Endothelial cell of umbilical vein (primary cell): ENCODE measurements around the gene TGIF1. TPM values are rescaled to one million over a fixed set of nuclear protein-coding genes. Genes with fewer than 3 reads are reported as not detected.

Source experiments
- BruUV-seq: library from RNA; stranded (reverse); fragments of 400-500 nt; replicated peaks from 2 replicates; lab custom pipeline; 2021; lab: Mats Ljungman, UMichigan
- CTCF ChIA-PET: fragments of 300-600, 350-600 bp; sonication (Branson Sonifier 250); formaldehyde crosslinking; loops from one replicate; lab custom pipeline; 2021; ENCODE audit warnings: antibody characterized with exemption, inconsistent platforms; lab: Charles Lee
- POLR2A ChIA-PET: fragments of 300-600, 350-600 bp; sonication (Branson Sonifier 250); formaldehyde crosslinking; loops from one replicate; lab custom pipeline; 2021; ENCODE audit warnings: antibody characterized with exemption, inconsistent platforms; lab: Charles Lee
- DNase-seq: peaks from one replicate; pipeline ENCODE4 v3.0.0-alpha.2; 2011; ENCODE audit warnings: low read depth, low spot score
- FAIRE-seq: peaks from 2 replicates; lab custom pipeline; 2011; peaks lifted over from hg19 to GRCh38; lab: Jason Lieb, UNC
- H2AFZ ChIP-seq: 2 replicates; pipeline ENCODE4 v1.6.0; 2012; ENCODE audit warnings: low read depth, low read length, control low read depth, inconsistent platforms
- H3K27ac ChIP-seq: 2 replicates; pipeline ENCODE4 v1.5.1; 2011; ENCODE audit warnings: low read depth, mild to moderate bottlenecking, control low read depth, low read length, moderate library complexity; ENCODE audit not compliant: insufficient read depth
- H3K27me3 ChIP-seq, 2 experiments: 2 replicates each; pipeline versions ENCODE4 v1.6.0 to v1.6.1; 2011; ENCODE audit warnings: low read length in 2 of 2, mixed read lengths in 1 of 2; ENCODE audit not compliant: control insufficient read depth in 2 of 2, insufficient read depth in 2 of 2
- H3K36me3 ChIP-seq, 2 experiments: 2 replicates in 1 of 2; 3 replicates in 1 of 2; pipeline ENCODE4 v1.5.1; 2011; ENCODE audit warnings: low read length in 2 of 2, mild to moderate bottlenecking in 1 of 2, moderate library complexity in 1 of 2; ENCODE audit not compliant: control insufficient read depth in 2 of 2, insufficient read depth in 2 of 2; ENCODE audit errors: extremely low read depth in 1 of 2
- H3K4me1 ChIP-seq: 3 replicates; pipeline ENCODE4 v1.5.1; 2011; ENCODE audit warnings: mild to moderate bottlenecking, low read length; ENCODE audit not compliant: control insufficient read depth, insufficient read depth; ENCODE audit errors: extremely low read depth
- H3K4me2 ChIP-seq: 2 replicates; pipeline ENCODE4 v1.6.1; 2011; ENCODE audit warnings: low read length, control low read depth, mixed read lengths; ENCODE audit not compliant: insufficient read depth
- H3K4me3 ChIP-seq, 3 experiments: fragments of 200-600 bp in 1 of 3; sonication (generic), shearing (Covaris generic) in 1 of 3; replicated peaks in 1 of 3; 2 replicates each; pipeline ENCODE4 v1.5.1; 2011 to 2016; ENCODE audit warnings: control low read depth in 3 of 3, low read length in 3 of 3, mild to moderate bottlenecking in 2 of 3, inconsistent platforms in 1 of 3, low read depth in 1 of 3, moderate library complexity in 1 of 3; ENCODE audit not compliant: insufficient read depth in 1 of 3
- H3K79me2 ChIP-seq: 2 replicates; pipeline ENCODE4 v1.6.0; 2012; ENCODE audit warnings: low read length, inconsistent platforms; ENCODE audit not compliant: control insufficient read depth, insufficient read depth
- H3K9ac ChIP-seq: replicated peaks from 2 replicates; pipeline ENCODE3; 2011; ENCODE audit warnings: low read length, control low read depth; ENCODE audit not compliant: insufficient read depth; ENCODE audit errors: extremely low read depth
- H3K9me1 ChIP-seq: replicated peaks from 3 replicates; pipeline ENCODE4 v1.6.0; 2011; ENCODE audit warnings: mild to moderate bottlenecking, low read length; ENCODE audit not compliant: control insufficient read depth, insufficient read depth; ENCODE audit errors: extremely low read depth
- H3K9me3 ChIP-seq: replicated peaks from 2 replicates; pipeline ENCODE4 v1.5.1; 2012; ENCODE audit warnings: low read length, inconsistent platforms; ENCODE audit not compliant: control insufficient read depth, insufficient read depth
- H4K20me1 ChIP-seq: replicated peaks from 2 replicates; pipeline ENCODE3; 2011; ENCODE audit warnings: mild to moderate bottlenecking, low read length; ENCODE audit not compliant: control insufficient read depth, insufficient read depth; ENCODE audit errors: extremely low read depth
- CTCF ChIP-seq, 2 donors: IDR thresholded peaks; 1 replicate in 1 of 2; 2 replicates in 1 of 2; pipeline ENCODE4 v1.5.1; 2011; ENCODE audit warnings: low read length in 2 of 2, mild to moderate bottlenecking in 2 of 2, moderate library complexity in 2 of 2, control low read depth in 1 of 2, inconsistent platforms in 1 of 2, low read depth in 1 of 2; ENCODE audit not compliant: insufficient read depth in 1 of 2; ENCODE audit errors: extremely low read depth in 1 of 2
- EZH2 ChIP-seq: IDR thresholded peaks from 2 replicates; pipeline ENCODE4 v1.6.1; 2012; ENCODE audit warnings: borderline replicate concordance, low read depth, mild to moderate bottlenecking, moderate library complexity, low read length, inconsistent platforms; ENCODE audit not compliant: severe bottlenecking
- FOS ChIP-seq: IDR thresholded peaks from 2 replicates; pipeline ENCODE4 v1.6.1; 2011; ENCODE audit warnings: mild to moderate bottlenecking, low read length, moderate library complexity, borderline replicate concordance; ENCODE audit not compliant: insufficient read depth
- GATA2 ChIP-seq: IDR thresholded peaks from 2 replicates; pipeline ENCODE4 v1.7.0; 2011; ENCODE audit warnings: low read depth, mild to moderate bottlenecking, moderate library complexity, mixed read lengths, low read length; ENCODE audit not compliant: insufficient read length, insufficient read depth
- JUN ChIP-seq: IDR thresholded peaks from 2 replicates; pipeline ENCODE4 v1.6.1; 2011; ENCODE audit warnings: borderline replicate concordance, low read depth; ENCODE audit not compliant: insufficient read length, insufficient read depth
- MAX ChIP-seq: IDR thresholded peaks from 2 replicates; pipeline ENCODE4 v1.6.1; 2011; ENCODE audit not compliant: insufficient read depth, insufficient read length
- MYC ChIP-seq: IDR thresholded peaks from one replicate; pipeline ENCODE4 v1.6.1; 2011; ENCODE audit warnings: mild to moderate bottlenecking, low read depth, low read length
- POLR2A ChIP-seq: IDR thresholded peaks from 2 replicates; pipeline ENCODE4 v1.6.1; 2012; ENCODE audit warnings: low read depth, mild to moderate bottlenecking, control low read depth, low read length
- POLR2AphosphoS5 ChIP-seq: IDR thresholded peaks from 2 replicates; pipeline ENCODE4 v1.6.1; 2012; ENCODE audit warnings: low read depth, mild to moderate bottlenecking, control low read depth, low read length, moderate library complexity; ENCODE audit not compliant: insufficient read depth
- dilution Hi-C: fragments of 300-500 bp; cut with MboI; formaldehyde crosslinking; loops from one replicate; pipeline ENCODE4 v1.15.0; 2019; ENCODE audit warnings: low sequenced_read_pairs; ENCODE audit not compliant: extremely low pct_ligation_motif_present
- intact Hi-C: fragments of 100-400 bp; cut with micrococcal nuclease; formaldehyde crosslinking; loops from one replicate; pipeline ENCODE4 v1.10.0; 2022
- polyA plus RNA-seq, 4 experiments: library from polyadenylated mRNA; depleted of rRNA in 3 of 4; stranded (reverse) in 3 of 4; unstranded in 1 of 4; fragments of >200 nt; gene quantifications; 2 replicates each; pipeline versions ENCODE4 v1.2.1 to v1.2.3, GENCODE V29; 2011 to 2012; ENCODE audit warnings: missing spikeins in 1 of 4
- total RNA-seq: library from RNA; stranded (reverse); gene quantifications from 2 replicates; pipeline ENCODE4 v1.2.3, GENCODE V29; 2021

TGIF1 gene
- total and polyA plus RNA-seq, 2 donors (not counting 3 experiments of a cell fraction or from before 2014, with no cell fraction given), result 75.6 to 96.6 TPM

GRCh38 chr18:3486512-3486911 is 36.5 kb downstream of the TGIF1 start:
- ChIA-PET CTCF (interaction anchor here (0.6 to 2.2 kb wide), 3 partner anchors 13 to 64 kb away, joined by 3 to 7 read pairs (median 3); no protein-coding TSS in a partner anchor), POLR2A (no interaction called here)
- Histone ChIP-seq H3K9me1 (no peaks in the 10 kb centered on the region), H3K4me1 (no peaks in the 10 kb centered on the region), H3K4me2 (no peak overlapping the region), H3K79me2 (no peaks in the 10 kb centered on the region), H2AFZ (no peak overlapping the region), H3K9me3 (no peaks in the 10 kb centered on the region), H3K27me3 (no peaks in the 10 kb centered on the region), H3K27ac (no peak overlapping the region), H3K4me3 (no peak overlapping the region), H3K36me3 (no peaks in the 10 kb centered on the region), H3K9ac (no peak overlapping the region), H4K20me1 (no peaks in the 10 kb centered on the region)
- FAIRE-seq (no peak), DNase-seq (no peak)
- no peak for TF ChIP-seq FOS
- TF ChIP-seq POLR2A, result no peak
- TF ChIP-seq MYC, result no peak
- no peak for TF ChIP-seq POLR2AphosphoS5
- TF ChIP-seq MAX, result no peak
- no peak for TF ChIP-seq GATA2
- TF ChIP-seq EZH2, result no peak
- intact Hi-C loops (no loop called here), dilution Hi-C loops (no loop called here)
- no TSS peak for BruUV-seq

- TF ChIP-seq MYC, result no peak
- no peak for TF ChIP-seq CTCF (IDR thresholded peaks at IDR 0.05; ENCODE audit: extremely low read depth in 1 of 2, insufficient read depth in 1 of 2, low read depth in 1 of 2, low read length in 2 of 2)
- no peak for TF ChIP-seq JUN
- no peak for TF ChIP-seq GATA2
- no peak for TF ChIP-seq POLR2AphosphoS5
- TF ChIP-seq POLR2A, result no peak
- no peak for TF ChIP-seq MAX
- TF ChIP-seq FOS, result no peak
Measured at GRCh38 chr18:3489462-3489861, 39.5 kb downstream of the TGIF1 start.

More at GRCh38 chr18:3489462-3489861, 39.5 kb downstream of the TGIF1 start:
- Histone ChIP-seq H2AFZ (no peak overlapping the region), H4K20me1 (no peaks in the 10 kb centered on the region), H3K4me1 (no peaks in the 10 kb centered on the region), H3K27ac (no peak overlapping the region), H3K4me2 (no peak overlapping the region), H3K27me3 (peaks cover 0 to 2% of the 10 kb centered on the region in 2 experiments), H3K79me2 (no peaks in the 10 kb centered on the region), H3K9me3 (no peaks in the 10 kb centered on the region), H3K9ac (no peak overlapping the region), H3K36me3 (no peaks in the 10 kb centered on the region), H3K4me3 (no peak overlapping the region), H3K9me1 (no peaks in the 10 kb centered on the region)
- POLR2A ChIA-PET, result no interaction called here
- dilution Hi-C loops, result no loop called here
- intact Hi-C loops, result no loop called here
- no TSS peak for BruUV-seq
- CTCF ChIA-PET, result no interaction called here
- FAIRE-seq (no peak), DNase-seq (no peak)
